ENCODE results near the gene CCDC12.
"Not testable (repeated sequence)": the region's sequence is repeated elsewhere in the genome, so short reads cannot be mapped to it uniquely, and the experiment has no call there.

Gene CCDC12

DNA sequence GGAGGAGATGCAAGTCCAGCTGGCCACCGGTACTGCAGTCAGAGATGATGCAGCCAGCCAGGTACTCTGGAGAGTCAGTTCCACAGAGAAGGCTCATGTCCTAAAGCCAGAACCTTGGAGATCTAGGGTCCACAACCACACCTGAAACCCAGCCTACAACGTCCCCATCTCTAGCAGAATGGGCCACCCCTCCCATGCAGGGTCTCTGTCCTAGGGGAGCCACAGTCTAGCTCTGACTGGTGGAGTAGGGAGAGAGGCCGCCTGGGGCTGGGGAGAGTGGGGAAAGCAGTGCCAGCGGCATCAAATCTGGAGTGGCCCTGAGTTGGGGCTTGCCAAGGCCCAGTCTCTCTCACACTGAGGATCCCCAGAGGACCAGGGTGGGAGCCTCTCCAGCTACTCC lies 55.5 kb downstream of the CCDC12 start:
- no peak for DNase-seq

DNA sequence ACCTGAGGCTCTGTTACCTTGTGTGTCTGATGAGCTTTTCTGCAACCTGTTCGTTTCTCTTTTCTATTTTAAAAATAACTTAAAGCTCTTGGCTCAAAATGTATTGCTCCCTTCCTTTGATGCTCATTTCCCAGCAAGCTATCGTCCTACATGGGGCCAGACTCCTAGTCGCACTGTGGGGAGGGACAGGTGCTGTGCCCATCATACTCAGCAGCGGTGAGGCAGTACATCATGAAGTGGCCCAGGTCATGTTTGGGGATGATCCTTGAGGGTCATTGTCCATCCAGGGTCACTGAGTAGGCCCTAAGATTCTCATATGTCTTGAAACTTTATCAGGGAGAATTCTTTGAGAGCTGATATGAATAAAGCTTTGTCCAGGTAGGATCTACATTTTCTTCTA lies 57.9 kb downstream of the CCDC12 start:
- DNase-seq, result no peak

DNA sequence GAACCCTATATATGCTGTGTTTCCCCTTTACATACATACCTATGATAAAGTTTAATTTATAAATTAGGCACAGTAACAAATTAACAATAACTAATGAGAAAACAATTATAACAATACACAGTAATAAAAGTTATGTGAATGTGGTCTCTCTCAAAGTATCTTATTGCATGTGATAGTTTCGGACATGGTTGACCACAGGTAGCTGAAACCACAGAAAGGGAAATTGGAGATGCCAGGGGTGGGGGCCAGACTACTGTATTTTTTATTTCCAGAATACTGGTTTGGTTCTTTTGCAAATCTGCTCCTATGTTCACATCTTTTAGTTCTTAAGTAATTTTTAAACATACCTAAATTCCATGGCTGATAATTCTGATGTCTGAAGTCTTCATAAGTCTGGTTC lies 58.3 kb downstream of the CCDC12 start:
- DNase-seq, result no peak

DNA sequence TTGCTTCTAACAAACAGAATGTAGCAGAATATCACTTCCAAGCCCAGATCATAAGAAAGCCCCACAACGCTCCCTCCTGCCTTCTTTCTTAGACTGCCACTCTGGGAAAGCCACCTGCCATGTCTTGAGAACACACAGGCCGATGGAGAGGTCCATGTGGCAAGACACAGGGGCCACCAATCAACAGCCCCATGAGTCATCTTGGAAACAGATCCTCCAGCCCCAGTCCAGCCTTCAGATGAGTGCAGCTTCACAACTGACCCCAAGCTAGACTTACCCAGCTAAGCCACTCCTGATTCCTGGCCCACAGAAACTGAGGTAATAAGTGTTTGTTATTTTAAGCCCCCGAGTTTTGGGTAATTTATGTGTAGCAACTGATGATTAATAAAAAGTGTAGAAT lies 59.3 kb downstream of the CCDC12 start:
- DNase-seq, result no peak

DNA sequence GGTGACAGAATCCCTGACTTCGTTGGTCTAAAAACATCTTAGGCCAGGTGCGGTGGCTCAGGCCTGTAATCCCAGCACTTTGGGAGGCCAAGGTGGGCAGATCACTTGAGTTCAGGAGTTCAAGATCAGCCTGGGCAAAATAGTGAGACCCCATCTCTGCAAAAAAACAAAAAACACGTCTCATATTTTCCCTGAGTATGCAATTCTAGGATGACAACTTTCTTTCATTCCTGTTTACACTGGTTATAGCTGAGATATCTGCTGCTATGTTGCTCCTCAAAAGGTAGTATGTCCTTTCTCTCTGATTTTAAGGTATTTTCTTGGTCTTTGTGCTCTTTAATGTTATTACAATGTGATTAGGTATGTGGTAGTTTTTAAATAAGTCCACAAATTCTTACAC lies 59.7 kb downstream of the CCDC12 start:
- DNase-seq, result no peak

DNA sequence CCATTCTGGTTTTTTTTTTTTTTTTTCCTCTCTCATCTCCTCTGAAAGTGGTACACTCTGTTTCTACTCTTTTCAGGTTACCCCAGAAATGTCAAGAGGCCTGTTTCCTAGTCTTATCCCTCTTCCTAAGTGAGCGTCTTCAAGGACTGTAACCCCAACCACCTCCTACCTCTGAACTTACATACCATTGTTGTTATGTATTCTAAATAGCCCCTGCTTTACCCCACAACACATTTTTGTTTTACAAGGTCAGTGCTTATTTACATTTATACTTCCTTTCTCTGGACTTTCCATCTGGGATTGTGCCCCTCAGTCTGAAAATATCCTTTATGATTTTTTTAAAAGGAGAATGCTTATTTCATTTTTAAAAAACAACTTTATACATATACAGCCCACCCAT lies 60.3 kb downstream of the CCDC12 start:
- DNase-seq, result no peak

DNA sequence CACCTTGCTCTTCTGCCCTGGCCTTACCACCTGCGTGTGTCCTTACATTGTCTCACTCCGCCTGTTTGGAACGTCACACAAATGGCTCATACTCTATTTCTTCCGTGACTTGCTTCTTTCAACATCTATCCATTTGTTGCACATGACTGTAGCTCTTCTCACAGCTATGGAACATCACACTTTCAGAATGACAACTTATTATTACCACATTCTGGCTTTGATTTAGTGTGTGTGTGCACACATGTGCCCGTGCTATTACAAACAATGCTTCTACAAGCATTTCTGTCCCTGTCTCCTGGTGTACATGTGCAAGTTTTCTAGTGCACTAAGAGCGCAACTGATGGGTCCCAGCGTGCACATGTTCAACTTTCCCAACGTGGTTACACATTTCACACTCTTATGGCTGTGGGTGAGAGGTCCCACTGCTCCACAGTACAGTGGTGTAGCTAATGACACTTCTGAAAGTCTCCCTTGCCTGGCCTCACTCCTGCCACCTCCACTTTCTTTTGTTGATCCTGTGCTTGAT lies 61.2 kb downstream of the CCDC12 start:
- no peak for DNase-seq

DNA sequence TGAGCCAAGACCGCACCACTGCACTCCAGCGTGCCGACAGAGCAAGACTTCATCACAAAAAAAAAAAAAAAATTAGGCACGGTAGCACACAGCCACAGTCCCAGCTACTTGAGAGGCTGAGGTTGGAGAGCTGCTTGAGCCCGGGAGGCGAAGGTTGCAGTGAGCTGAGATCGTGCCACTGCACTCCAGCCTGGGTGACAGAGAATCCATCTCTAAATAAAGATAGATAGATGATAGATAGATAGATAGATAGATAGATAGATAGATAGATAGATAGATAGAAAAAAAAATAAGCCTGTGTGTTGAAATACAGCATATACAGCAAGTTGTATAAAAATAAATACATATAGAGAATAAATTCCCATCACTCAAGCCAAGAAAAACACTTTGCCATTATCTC lies 61.7 kb downstream of the CCDC12 start:
- DNase-seq, result no peak

DNA sequence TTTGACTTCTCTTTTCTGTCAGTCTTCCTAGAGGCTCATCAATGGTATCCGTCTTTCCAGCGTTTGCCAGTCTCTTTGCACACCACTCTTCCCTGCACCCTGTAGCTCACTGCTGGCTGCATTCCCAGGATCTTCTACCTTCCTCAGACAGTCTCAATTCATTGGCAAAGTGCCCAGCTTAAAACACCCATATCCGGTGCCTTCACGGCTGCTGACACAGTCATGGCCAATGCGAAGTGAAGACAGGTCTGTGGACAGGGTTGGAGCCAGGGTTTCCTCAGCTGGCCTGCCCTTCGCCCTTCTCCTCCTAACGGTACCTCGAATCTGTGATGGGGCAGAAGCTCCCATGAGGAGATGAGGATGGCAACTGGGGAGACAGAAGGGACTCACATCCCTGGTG lies 62.9 kb downstream of the CCDC12 start:
- no peak for DNase-seq

DNA sequence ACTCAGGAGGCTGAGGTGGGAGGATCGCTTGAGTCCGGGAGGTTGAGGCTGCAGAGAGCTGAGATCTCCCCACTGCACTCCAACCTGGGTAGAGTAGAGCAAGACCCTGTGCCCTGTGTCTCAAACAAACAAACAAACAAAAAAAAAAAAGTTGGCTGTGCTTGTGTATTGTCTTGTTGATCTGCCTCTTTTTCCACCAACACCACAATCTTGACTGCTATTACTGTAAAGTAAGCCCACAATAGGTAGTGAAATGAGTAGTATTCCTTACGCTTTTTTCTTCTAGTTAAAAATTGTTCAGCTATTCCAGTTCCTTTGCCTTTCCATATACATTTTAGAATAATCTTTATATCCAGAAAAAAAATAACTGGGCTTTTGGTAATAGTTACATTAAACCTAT lies 63.6 kb downstream of the CCDC12 start:
- no peak for DNase-seq

DNA sequence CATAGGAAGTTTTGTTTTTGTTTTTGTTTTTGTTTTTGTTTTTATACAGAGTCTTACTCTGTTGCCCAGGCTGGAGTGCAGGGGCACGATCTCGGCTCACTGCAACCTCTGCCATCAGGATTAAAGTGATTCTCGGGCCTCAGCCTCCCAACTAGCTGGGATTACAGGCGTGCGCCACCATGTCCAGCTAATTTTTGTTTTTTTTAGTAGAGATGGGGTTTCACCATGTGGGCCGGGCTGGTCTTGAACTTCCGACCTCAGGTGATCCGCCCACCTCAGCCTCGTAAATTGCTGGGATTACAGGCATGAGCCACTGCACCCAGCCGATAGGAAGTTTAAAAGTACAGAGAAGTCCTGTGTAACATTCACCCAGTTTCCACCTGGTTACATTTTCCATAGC lies 65.6 kb downstream of the CCDC12 start:
- not testable (repeated sequence) for DNase-seq

DNA sequence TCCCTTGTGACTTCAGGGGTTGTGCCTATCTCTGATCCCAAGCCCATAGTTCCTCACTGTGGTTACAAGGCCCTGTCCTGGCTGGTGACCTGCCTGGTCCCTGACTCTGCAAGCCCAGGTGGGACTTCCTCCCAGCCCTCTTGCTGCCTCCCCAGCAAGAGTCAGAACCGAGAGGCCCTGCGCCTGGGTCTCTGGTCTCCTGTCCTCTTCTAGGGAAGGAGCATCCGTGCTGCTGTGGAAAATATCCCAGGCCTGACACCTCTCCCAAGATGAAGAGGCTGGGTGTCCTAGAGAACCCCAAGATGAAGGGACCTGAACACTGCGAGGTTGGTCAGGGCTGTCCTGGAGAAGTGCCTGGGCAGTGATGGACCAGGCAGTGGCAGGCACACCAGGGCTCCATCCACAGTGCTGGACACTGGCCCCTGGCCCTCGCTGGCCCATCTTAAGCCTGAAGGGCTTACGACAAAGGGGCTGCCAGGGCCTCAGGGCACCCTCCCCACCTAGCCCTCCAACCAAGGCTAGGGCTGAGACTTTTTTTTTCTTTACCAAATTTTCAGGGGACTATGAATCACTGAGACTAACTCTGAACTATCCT lies 66.3 kb downstream of the CCDC12 start:
- DNase-seq, result no peak

DNA sequence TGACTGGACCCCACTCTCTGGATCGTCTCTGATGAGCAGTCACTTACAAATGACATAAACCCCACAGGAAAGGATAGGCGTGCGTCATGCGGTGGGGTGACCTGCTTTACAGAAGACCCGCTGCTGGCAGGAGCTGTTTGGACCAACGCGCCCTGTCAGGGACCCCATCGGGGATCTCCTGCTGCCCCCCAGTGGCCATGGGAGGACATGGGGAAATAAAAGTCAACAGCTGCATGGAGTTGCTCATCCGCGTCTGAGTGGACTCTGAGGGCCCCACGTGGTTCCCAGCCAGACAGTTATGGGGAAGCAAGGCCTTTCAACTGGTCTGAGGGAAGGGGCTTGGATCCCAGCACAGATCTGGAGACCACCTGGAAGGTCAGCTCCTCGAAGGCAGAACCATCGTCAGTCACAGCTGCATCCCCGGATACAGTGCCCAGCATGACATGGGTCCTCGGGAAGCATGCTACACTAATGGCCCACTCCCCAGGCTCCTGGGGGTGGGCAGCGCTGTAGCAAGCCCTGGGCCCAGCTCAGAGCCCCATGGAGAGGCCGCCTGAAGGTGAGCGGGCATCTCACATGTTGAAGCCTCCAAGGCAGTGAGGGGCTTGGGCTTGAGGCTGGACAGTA lies 66.9 kb downstream of the CCDC12 start:
- peak; percentile 80 to 82 for DNase-seq

DNA sequence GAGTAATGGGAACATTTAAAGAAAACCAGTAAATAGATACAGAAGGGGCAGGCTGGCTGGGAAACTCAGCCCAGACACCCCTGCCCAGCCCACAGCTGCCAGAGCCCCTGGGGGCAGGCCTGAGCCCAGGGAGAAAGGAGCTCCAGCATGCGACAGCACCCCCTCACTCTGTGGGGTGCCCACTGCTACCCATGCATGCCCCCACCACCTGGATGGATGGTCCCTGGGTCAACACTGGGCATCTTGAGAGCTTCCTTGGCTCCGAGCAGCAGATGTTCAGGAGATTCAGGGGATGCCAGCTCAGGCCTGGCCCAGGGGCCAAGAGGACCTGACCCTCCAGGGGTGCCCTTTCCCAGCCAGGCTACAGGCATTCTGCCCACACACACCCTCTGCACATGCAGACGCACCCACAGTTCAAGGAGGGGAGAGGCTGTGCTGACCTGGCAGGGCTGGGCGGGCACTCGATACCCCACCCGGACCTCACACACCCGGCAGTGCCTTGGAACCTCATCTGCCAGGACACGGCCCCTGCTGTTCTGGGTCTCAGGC lies 67.5 kb downstream of the CCDC12 start:
- DNase-seq, result no peak

DNA sequence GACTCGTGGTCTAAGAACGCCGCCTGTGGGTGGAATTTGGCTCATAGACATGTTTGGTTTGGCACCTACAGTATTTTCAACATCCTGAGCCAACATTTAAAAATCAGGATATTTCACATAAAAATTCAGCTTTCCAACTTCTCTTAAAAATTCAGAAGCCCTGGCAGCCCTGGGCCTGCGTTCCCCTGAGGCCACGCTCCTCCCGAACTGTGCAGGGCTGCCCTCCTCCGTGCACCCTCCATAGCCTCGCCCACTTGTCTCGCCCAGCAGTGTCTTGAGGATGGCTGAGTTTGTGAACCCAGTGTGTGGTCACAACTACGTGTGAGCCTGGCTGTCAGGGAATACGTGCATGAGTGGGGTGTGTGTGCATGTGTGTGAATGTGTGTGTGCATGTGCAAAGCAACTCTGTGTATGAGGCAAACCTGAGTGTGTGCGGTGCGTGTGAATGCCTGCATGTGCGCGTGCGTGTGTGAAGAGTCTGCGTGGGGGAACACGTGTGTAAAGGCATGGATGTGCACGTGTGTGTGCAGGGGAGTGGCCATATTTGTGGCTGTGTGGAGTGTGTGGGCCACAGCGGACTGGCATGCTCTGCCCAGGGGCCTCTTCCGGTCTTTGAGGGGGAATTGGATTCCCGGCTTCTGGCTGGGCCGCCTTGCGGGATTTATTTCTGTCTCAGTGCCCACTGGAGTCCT lies 68.1 kb downstream of the CCDC12 start:
- DNase-seq, result no peak

DNA sequence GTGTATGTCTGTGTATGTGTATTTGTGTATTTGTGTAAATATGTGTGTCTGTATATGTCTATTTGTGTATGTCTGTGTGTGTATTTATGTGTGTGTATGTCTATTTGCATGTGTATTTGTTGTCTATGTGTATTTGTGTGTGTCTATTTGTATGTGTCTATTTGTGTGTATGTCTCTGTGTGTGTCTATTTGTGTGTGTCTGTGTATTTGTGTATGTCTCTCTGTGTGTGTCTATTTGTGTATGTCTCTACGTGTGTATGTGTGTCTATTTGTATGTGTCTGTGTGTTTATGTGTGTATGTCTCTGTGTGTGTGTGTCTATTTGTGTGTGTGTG lies 68.6 kb downstream of the CCDC12 start:
- no peak for DNase-seq

DNA sequence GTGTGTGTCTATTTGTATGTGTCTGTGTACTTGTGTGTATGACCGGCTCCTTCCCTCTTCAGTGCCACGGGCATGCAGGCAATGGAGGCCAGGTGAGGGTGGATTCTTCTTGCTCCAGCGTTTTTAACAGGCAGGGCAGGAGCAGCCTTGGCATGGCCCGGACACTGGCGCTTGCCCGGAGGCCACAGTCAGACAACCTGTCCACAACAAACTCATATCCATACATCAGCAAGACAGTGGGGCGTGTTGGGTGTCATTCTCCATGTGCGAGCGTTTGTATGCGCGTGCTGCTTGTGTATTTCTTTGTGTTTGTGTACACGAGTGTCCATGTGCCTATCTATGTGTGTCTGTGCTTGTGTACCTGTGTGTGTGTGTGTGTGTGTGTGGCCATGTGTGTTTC lies 69.3 kb downstream of the CCDC12 start:
- DNase-seq, result no peak

DNA sequence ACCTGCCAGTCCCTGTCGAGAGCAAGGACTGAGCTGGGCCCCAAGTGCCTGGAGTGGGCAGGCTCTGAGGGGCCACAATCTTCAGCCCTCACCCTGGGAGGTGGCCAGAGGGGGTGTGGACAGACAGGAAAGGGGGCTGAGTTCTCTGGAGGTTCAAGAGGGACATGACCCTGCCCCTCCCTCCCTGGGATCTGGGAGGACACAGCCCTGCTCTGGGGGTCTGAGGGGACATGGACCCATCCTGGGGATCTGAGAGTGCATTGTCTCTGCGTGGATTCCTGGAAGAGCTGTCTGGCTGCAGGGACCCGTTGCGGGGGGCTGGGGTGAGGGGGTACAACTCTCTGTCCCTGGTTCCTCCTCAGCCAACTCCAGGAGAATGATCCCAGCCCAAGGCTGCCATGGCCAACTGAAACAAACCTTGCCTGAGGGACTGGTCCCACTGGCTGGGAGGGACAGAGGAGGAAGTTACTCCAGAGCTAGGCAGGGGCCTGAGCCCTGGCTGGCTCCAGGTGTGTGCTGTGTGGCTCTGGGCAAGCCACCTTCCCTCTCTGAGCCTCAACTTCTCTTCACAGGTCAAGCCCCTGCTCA lies 70.0 kb downstream of the CCDC12 start:
- no peak for DNase-seq

DNA sequence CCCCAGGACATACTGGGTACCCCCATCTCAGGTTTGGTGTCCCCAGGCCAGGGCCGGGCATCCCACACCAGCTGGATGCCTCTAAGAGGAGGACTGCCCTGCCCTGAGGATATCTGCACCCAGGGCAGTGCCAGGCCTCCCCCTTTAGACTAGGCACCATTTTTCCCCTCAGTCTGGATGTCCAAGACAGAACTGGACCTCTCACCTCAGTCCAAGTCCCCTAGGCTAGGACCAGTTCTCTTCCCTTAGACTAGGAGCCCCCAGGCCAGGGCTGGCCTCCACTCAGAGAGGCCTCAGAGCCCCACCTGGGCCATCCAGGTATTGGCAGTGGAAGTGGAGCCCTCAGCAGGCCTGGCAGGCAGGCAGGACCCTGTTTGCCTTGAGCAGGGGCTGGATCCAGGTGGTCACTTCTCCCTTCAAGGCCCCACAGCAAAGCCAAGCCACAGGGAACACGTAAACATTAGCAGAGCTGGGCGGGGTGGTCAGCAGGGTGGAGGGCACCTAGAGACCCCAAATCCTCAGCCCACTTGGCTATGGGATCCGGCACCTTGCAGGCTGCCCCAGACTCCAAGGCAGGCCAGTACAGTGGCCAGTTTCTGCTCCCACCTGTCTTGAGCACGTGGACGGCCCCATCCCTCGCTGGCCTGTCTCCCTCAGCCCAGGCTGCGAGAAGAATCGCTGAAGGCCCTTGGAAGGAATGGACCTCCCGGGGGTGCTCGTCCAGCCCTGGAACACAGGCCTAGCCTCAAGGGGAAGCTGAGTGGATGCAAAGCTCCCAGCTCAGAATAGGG lies 70.7 kb downstream of the CCDC12 start:
- DNase-seq, result no peak

DNA sequence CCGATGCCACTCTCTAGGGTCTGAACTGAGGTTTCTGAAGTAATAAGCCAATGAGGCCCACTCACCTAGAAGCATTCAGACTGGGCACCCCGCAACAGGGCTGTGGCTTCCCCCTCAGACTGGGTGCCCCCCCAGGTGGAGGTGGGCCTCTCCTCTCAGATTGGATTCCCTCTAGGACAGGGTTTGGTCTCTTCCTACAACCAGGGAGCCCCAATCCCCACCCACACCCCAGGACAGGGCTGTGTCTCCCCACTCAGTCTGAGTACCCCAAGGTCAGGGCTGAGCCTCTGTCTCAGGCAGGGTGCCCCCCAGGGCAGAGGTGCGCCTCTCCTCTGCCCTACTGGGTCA lies 71.4 kb downstream of the CCDC12 start:
- no peak for DNase-seq

DNA sequence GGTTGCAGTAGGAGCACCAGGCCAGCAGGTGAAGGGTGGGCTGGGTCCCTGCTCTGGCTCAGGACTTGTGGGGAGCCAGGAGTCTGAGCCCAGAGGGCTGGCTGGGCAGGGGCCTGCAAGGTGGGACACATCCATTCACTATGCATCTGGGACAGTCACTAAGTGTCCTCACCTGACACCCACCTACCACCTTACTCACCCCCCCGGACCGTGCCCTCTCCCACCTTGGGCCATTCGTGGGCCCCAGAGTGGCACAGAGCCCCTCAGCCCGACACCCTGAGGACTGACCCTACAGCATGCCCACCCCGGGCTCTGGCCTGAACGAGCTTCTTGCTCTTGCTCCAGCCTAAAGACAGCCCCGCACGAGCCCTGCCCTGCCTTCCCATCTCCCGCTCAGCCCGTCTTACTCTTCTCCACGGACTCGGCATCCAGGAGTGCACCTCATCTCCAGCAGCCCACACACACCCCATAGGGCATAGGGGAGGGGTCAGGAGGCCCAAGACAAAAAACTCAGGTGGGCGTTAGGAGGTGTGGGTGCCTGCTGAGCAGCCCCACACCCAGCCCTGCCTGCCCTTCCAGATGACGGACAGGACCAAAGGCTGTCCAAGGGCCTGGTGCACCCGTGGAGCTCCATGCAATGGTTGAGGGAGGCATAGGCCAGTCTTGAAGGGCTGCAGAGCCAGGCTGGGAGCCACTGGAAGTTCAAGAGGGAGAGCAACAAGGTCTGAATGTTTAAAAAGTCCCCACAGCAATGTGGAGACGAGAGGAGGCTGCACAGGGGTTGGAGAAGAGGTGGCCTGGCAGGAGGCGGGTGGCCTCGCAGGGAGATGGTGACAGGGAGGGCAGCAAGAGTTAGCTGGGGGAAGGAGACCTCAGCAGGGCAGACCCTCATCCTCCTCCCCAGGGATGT lies 72.0 kb downstream of the CCDC12 start:
- no peak for DNase-seq
